SK-N-SH (cell line): ENCODE data around the gene C10orf67.

Experiments
- CHD2 ChIP-seq: fragments of 150-350 bp; IDR thresholded peaks from 2 replicates; pipeline ENCODE4 v1.6.1; 2018; ENCODE audit warnings: low read length; ENCODE audit not compliant: partially characterized antibody
- CTCF ChIP-seq: fragments of 200-600 bp; sonication (generic); IDR thresholded peaks from 2 replicates; pipeline ENCODE4 v1.6.1; 2017; ENCODE audit warnings: antibody characterized with exemption, mild to moderate bottlenecking, moderate library complexity
- NFIC ChIP-seq: IDR thresholded peaks from 2 replicates; pipeline ENCODE4 v1.4.0; 2012; ENCODE audit warnings: borderline replicate concordance
- POLR2AphosphoS5 ChIP-seq: IDR thresholded peaks from 2 replicates; pipeline ENCODE4 v1.6.1; 2012; ENCODE audit warnings: low read depth, low read length
- REST ChIP-seq: IDR thresholded peaks from 2 replicates; pipeline ENCODE4 v1.6.1; 2012; ENCODE audit warnings: mild to moderate bottlenecking, low read depth, low read length, moderate library complexity
- TF ChIP-seq, protein P1 (sequence below): fragments of 150-350 bp; IDR thresholded peaks from 2 replicates; pipeline ENCODE4 v1.6.1; 2017; ENCODE audit warnings: antibody characterized with exemption, low read length, low read depth, borderline replicate concordance

DNA sequence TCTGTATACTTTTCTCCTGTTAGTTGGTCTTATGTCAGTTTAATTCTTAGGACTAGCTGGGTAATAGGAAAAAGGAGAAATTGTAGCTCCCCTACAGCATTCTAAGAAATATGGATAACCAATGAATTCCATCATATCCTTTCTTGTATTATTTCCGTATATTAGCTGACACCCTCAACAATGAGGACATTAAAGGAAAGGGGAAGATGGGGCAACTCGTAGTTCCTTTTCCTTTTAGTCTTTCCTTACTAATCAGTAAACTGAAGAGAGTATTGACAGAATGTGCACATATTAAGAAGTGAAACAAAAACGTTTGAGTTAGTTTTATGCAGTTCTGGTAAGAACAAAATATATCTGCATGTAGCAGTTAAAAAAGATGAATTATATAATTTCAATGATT, 35.1 kb upstream of the C10orf67 start:
- TF ChIP-seq POLR2AphosphoS5 (no peak), CTCF (no peak), REST (no peak), CHD2 (no peak), NFIC (no peak)
- TF ChIP-seq, protein P1, sequence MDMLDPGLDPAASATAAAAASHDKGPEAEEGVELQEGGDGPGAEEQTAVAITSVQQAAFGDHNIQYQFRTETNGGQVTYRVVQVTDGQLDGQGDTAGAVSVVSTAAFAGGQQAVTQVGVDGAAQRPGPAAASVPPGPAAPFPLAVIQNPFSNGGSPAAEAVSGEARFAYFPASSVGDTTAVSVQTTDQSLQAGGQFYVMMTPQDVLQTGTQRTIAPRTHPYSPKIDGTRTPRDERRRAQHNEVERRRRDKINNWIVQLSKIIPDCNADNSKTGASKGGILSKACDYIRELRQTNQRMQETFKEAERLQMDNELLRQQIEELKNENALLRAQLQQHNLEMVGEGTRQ, result no peak
